Nephron (organoid): ENCODE data around the gene AP2A2.
A peak's percentile ranks its signal among the peaks of the same experiment; 100 is the strongest.

ENCODE experiments used
- H3K27ac Mint-ChIP-seq, 3 experiments: 2 replicates each; pipeline ENCODE4 v1.8.0; 2020; ENCODE audit warnings: mixed read lengths in 3 of 3, mild to moderate bottlenecking in 2 of 3, moderate library complexity in 1 of 3
- H3K27me3 Mint-ChIP-seq: 2 replicates; pipeline ENCODE4 v1.8.0; 2021; ENCODE audit warnings: low read depth, mild to moderate bottlenecking, moderate library complexity, mixed read lengths
- H3K36me3 Mint-ChIP-seq: 2 replicates; pipeline ENCODE4 v1.8.0; 2020; ENCODE audit warnings: low read depth, mixed read lengths
- H3K4me1 Mint-ChIP-seq: 2 replicates; pipeline ENCODE4 v1.8.0; 2020; ENCODE audit warnings: mixed read lengths
- H3K4me3 Mint-ChIP-seq, 3 experiments: 2 replicates each; pipeline ENCODE4 v1.8.0; 2020; ENCODE audit warnings: mild to moderate bottlenecking in 3 of 3, mixed read lengths in 3 of 3, moderate library complexity in 2 of 3
- H3K9me3 Mint-ChIP-seq: 2 replicates; pipeline ENCODE4 v1.8.0; 2020; ENCODE audit warnings: mixed read lengths
- TF ChIP-seq, protein P1 (sequence below), 3 experiments: fragments of 200-600 bp; sonication (generic); IDR thresholded peaks; one replicate each; pipeline ENCODE4 v1.5.0; 2021; ENCODE audit warnings: antibody characterized with exemption in 3 of 3; ENCODE audit not compliant: unreplicated experiment in 3 of 3

AP2A2 gene

DNA sequence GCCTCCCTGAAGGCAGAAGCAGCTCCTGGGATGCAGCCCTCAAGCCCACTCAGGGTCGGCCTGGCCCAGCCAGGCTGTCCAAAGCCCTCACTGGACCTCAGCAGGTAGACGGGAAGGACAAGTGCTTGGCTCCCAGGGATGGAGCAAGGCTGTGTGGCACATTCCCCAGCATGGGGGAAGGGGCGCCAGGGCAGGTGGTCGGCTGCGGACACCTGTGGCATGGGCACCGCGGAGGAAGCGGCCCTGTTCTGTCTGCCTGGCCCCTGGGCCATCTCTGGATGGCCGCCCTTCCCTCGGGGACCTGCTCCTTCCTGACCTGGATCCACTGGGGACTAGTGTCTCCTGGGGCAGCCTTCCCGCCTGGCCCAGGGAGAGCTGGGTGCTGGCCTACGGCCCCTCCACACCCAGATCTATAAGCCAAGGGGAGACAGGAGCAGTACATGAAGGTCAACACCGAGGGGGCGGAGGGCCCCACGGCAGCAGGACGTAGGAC, 41.0 kb upstream of the AP2A2 start:
- peaks cover 5% of the 10 kb centered on the region for H3K4me1 Mint-ChIP-seq
- H3K4me3 Mint-ChIP-seq = no peak overlapping the region
- no peaks in the 10 kb centered on the region for H3K27me3 Mint-ChIP-seq
- no peaks in the 10 kb centered on the region for H3K9me3 Mint-ChIP-seq
- TF ChIP-seq, protein P1, sequence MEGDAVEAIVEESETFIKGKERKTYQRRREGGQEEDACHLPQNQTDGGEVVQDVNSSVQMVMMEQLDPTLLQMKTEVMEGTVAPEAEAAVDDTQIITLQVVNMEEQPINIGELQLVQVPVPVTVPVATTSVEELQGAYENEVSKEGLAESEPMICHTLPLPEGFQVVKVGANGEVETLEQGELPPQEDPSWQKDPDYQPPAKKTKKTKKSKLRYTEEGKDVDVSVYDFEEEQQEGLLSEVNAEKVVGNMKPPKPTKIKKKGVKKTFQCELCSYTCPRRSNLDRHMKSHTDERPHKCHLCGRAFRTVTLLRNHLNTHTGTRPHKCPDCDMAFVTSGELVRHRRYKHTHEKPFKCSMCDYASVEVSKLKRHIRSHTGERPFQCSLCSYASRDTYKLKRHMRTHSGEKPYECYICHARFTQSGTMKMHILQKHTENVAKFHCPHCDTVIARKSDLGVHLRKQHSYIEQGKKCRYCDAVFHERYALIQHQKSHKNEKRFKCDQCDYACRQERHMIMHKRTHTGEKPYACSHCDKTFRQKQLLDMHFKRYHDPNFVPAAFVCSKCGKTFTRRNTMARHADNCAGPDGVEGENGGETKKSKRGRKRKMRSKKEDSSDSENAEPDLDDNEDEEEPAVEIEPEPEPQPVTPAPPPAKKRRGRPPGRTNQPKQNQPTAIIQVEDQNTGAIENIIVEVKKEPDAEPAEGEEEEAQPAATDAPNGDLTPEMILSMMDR (IDR thresholded peaks at IDR 0.05; ENCODE audit: unreplicated experiment in 3 of 3) = no peak
- H3K27ac Mint-ChIP-seq = no peak overlapping the region
- peaks cover 31% of the 10 kb centered on the region for H3K36me3 Mint-ChIP-seq

DNA sequence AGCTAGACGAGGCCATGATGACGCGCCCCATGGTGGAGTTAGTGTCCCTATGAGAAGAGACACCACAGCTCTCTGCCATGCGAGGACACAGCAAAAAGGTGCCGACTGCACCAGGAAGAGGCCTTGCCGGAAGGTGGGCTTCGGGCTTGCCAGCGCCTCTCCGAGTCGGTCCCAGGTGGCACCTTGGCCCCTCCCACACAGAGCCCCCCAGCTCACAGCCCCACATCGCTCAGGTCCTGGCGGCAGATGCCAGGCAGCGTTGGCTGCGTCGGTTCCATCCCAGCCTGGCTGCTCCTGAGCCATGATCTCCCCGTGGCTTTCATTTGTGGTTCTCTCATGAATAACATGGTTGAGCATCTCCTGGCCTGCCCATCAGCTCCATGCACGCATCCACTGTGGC, 39.1 kb upstream of the AP2A2 start:
- no peaks in the 10 kb centered on the region for H3K27me3 Mint-ChIP-seq
- H3K4me3 Mint-ChIP-seq = no peak overlapping the region
- peaks cover 23% of the 10 kb centered on the region for H3K36me3 Mint-ChIP-seq
- H3K4me1 Mint-ChIP-seq = peaks cover 10% of the 10 kb centered on the region
- no peak overlapping the region for H3K27ac Mint-ChIP-seq
- TF ChIP-seq, protein P1 (IDR thresholded peaks at IDR 0.05; ENCODE audit: unreplicated experiment in 3 of 3) = no peak
- no peaks in the 10 kb centered on the region for H3K9me3 Mint-ChIP-seq

DNA sequence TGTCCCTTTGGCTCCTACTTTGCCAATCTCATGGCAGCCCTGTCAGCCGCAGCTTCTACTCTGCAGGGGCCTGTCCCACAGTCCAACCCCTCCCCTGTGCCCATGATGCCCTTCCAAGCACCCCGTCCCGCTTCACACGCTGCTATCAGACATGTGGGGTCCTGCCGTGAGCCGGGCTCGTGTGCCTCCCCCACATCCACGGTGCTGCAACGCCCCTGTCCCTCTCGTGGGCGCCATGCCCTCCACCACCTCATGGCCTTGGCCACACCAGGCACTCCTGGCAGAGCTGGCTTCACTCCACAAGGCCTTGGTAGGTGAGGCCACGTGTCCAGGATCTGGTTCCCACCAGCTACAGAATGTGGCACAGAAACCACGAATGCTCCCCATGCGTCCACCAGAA, 38.1 kb upstream of the AP2A2 start:
- Mint-ChIP-seq H3K4me3 (no peak overlapping the region), H3K27ac (no peak overlapping the region), H3K36me3 (peaks cover 16% of the 10 kb centered on the region), H3K27me3 (no peaks in the 10 kb centered on the region), H3K9me3 (no peaks in the 10 kb centered on the region), H3K4me1 (peaks cover 10% of the 10 kb centered on the region)
- TF ChIP-seq, protein P1 (IDR thresholded peaks at IDR 0.05; ENCODE audit: unreplicated experiment in 3 of 3) = no peak

DNA sequence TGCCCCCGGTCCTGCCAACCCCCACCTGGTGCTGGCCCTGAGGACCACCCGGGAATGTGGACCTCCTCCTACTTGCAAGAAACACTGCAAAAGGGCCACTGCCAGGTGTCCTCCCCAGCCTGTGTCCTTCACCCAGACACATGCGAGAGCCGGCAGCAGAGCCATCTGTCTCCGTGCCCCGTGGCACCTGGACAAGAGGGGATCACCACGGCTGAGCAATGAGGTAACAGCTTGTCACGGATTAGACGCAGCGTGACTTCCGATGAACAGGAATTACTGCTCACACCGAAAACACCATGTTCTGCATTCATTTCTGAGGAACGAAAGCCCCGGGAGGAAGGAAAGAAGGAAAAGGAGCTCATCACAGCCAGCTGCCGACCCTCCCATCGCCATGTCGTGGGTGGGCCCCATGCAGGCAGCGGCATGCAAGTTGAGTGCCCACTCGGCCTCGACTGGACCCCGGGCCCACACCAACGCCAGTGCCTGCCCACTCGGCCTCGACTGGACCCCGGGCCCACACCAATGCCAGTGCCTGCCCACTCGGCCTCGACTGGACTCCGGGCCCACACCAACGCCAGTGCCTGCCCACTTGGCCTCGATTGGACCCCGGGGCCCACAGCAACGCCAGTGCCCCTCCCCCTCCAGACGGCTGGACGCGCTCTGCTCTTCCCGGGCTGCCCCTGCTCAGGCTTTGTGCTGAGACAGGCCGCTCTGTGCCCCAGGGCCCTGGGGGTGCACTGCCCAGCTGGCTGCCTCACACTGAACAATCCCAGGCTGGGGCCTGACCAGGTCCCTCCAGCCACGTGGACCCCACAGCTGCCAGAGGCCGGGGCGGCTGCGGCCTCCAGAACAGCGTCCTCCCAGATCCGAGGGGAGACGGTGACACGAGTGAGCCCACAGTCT, 37.1 kb upstream of the AP2A2 start:
- peaks cover 14% of the 10 kb centered on the region for H3K36me3 Mint-ChIP-seq
- H3K27ac Mint-ChIP-seq = no peak overlapping the region
- peaks cover 10% of the 10 kb centered on the region for H3K4me1 Mint-ChIP-seq
- H3K27me3 Mint-ChIP-seq = no peaks in the 10 kb centered on the region
- H3K4me3 Mint-ChIP-seq = no peak overlapping the region
- no peaks in the 10 kb centered on the region for H3K9me3 Mint-ChIP-seq
- TF ChIP-seq, protein P1 (IDR thresholded peaks at IDR 0.05; ENCODE audit: unreplicated experiment in 3 of 3) = no peak

DNA sequence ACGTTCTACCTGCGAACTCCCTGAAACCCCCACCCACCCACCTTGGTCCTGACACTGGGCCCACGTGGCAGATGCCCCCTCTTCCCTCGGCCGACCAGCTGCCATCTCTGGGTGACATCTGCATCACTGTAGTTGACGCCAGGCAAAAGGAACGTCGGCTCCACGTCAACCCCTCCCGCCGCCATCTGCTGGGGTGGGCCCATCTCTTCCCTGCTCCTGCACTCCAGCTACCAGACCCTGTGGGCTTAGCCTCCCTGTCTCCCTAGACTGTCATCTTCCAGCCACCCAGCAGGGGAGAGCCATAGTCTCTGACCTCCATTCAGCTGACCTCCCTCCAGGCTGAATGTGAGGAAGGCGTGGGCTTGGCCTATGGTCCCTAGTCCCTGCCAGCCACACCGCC, 36.4 kb upstream of the AP2A2 start:
- Mint-ChIP-seq H3K27ac (peak overlapping the region in 1 of 3 experiments; percentile 59), H3K36me3 (peaks cover 14% of the 10 kb centered on the region), H3K4me3 (no peak overlapping the region), H3K27me3 (no peaks in the 10 kb centered on the region), H3K4me1 (peaks cover 10% of the 10 kb centered on the region), H3K9me3 (no peaks in the 10 kb centered on the region)
- TF ChIP-seq, protein P1 (IDR thresholded peaks at IDR 0.05; ENCODE audit: unreplicated experiment in 3 of 3) = no peak
